HCT116 (cell line): ENCODE measurements around the gene HIPK2.

Experiments
- CEBPB ChIP-seq: IDR thresholded peaks from 2 replicates; pipeline ENCODE4 v1.6.1; 2012; ENCODE audit warnings: low read depth
- EZH2 ChIP-seq: fragments of 200-600 bp; sonication (generic); IDR thresholded peaks from 2 replicates; pipeline ENCODE4 v1.6.1; 2017; ENCODE audit warnings: antibody characterized with exemption, mixed run types
- POLR2A ChIP-seq: IDR thresholded peaks from 2 replicates; pipeline ENCODE4 v1.7.0; 2011; ENCODE audit warnings: borderline replicate concordance; ENCODE audit not compliant: insufficient read depth, insufficient read length; ENCODE audit errors: extremely low read depth
- POLR2AphosphoS5 ChIP-seq: IDR thresholded peaks from 2 replicates; pipeline ENCODE4 v1.6.1; 2011; ENCODE audit warnings: mild to moderate bottlenecking, low read depth, low read length, moderate library complexity
- SRF ChIP-seq: IDR thresholded peaks from 2 replicates; pipeline ENCODE4 v1.6.1; 2012; ENCODE audit warnings: low read depth
- TCF7L2 ChIP-seq: IDR thresholded peaks from 2 replicates; pipeline ENCODE4 v1.7.0; 2011; ENCODE audit warnings: borderline replicate concordance, inconsistent platforms; ENCODE audit not compliant: insufficient read depth, insufficient read length; ENCODE audit errors: extremely low read depth
- YY1 ChIP-seq: IDR thresholded peaks from 2 replicates; pipeline ENCODE4 v1.6.1; 2011; ENCODE audit warnings: low read length, low read depth, moderate library complexity, mild to moderate bottlenecking; ENCODE audit not compliant: insufficient replicate concordance; ENCODE audit errors: extremely low read depth
- TF ChIP-seq, protein P1 (sequence below): IDR thresholded peaks from 2 replicates; pipeline ENCODE4 v1.6.1; 2012; ENCODE audit warnings: low read depth
- TF ChIP-seq, protein P2 (sequence below), 3 experiments: fragments of 200-600 bp in 1 of 3; sonication (generic) in 1 of 3; IDR thresholded peaks in 2 of 3; conservative IDR thresholded peaks in 1 of 3; 2 replicates each; pipeline ENCODE4 v1.5.1; 2012 to 2017; ENCODE audit warnings: low read depth in 2 of 3, low read length in 2 of 3, antibody characterized with exemption in 1 of 3, borderline replicate concordance in 1 of 3, control low read depth in 1 of 3, mild to moderate bottlenecking in 1 of 3, mixed read lengths in 1 of 3, mixed run types in 1 of 3, moderate library complexity in 1 of 3; ENCODE audit not compliant: insufficient read depth in 1 of 3

DNA sequence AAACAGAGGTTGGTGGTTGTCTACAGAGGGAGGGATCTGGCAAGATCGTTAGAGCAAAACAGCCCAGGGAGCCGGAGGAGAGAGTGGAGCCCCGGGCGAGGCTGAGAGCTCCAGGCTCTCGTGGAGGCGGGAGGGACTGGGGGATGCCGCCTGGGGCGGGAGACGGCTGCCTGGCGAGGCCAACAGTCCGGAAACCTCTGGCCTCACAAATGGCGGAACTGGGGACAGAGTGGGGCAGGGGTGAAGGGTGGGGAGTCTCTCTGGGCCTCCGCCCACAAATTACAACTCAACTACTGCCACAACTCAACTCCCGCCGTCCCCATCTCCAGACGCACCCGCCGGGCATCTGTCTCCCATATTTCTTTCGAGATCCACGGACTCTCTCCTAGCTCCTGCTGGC, 206.6 kb downstream of the HIPK2 start:
- TF ChIP-seq POLR2AphosphoS5 = no peak
- no peak for TF ChIP-seq TCF7L2
- no peak for TF ChIP-seq POLR2A
- TF ChIP-seq, protein P1, sequence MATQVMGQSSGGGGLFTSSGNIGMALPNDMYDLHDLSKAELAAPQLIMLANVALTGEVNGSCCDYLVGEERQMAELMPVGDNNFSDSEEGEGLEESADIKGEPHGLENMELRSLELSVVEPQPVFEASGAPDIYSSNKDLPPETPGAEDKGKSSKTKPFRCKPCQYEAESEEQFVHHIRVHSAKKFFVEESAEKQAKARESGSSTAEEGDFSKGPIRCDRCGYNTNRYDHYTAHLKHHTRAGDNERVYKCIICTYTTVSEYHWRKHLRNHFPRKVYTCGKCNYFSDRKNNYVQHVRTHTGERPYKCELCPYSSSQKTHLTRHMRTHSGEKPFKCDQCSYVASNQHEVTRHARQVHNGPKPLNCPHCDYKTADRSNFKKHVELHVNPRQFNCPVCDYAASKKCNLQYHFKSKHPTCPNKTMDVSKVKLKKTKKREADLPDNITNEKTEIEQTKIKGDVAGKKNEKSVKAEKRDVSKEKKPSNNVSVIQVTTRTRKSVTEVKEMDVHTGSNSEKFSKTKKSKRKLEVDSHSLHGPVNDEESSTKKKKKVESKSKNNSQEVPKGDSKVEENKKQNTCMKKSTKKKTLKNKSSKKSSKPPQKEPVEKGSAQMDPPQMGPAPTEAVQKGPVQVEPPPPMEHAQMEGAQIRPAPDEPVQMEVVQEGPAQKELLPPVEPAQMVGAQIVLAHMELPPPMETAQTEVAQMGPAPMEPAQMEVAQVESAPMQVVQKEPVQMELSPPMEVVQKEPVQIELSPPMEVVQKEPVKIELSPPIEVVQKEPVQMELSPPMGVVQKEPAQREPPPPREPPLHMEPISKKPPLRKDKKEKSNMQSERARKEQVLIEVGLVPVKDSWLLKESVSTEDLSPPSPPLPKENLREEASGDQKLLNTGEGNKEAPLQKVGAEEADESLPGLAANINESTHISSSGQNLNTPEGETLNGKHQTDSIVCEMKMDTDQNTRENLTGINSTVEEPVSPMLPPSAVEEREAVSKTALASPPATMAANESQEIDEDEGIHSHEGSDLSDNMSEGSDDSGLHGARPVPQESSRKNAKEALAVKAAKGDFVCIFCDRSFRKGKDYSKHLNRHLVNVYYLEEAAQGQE = no peak
- TF ChIP-seq, protein P2, sequence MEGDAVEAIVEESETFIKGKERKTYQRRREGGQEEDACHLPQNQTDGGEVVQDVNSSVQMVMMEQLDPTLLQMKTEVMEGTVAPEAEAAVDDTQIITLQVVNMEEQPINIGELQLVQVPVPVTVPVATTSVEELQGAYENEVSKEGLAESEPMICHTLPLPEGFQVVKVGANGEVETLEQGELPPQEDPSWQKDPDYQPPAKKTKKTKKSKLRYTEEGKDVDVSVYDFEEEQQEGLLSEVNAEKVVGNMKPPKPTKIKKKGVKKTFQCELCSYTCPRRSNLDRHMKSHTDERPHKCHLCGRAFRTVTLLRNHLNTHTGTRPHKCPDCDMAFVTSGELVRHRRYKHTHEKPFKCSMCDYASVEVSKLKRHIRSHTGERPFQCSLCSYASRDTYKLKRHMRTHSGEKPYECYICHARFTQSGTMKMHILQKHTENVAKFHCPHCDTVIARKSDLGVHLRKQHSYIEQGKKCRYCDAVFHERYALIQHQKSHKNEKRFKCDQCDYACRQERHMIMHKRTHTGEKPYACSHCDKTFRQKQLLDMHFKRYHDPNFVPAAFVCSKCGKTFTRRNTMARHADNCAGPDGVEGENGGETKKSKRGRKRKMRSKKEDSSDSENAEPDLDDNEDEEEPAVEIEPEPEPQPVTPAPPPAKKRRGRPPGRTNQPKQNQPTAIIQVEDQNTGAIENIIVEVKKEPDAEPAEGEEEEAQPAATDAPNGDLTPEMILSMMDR (IDR thresholded peaks at IDR 0.05 in 2 of 3, conservative IDR thresholded peaks at IDR 0.05 in 1 of 3; ENCODE audit: borderline replicate concordance in 1 of 3, insufficient read depth in 1 of 3, low read depth in 2 of 3, low read length in 2 of 3) = no peak
- no peak for TF ChIP-seq YY1
- no peak for TF ChIP-seq EZH2
- TF ChIP-seq CEBPB = no peak
- TF ChIP-seq SRF = no peak
